T-cell (primary cell): ENCODE measurements around the gene NKAIN4. TPM values are rescaled to one million over a fixed set of nuclear protein-coding genes. Genes with fewer than 3 reads are reported as not detected.
"Not testable (repeated sequence)": the region's sequence is repeated elsewhere in the genome, so short reads cannot be mapped to it uniquely, and the experiment has no call there.

Experiments used
- ATAC-seq, 4 experiments: fragments of 200-7000 bp in 3 of 4; fragments of 150-1000 bp in 1 of 4; cut with Tn5 transposase; replicated peaks in 1 of 4; 1 replicate in 3 of 4; 2 replicates in 1 of 4; pipeline ENCODE4 v1.10.0; 2021; ENCODE audit warnings: moderate library complexity in 3 of 4, mild to moderate bottlenecking in 2 of 4, moderate number of reproducible peaks in 1 of 4
- CTCF ChIA-PET, 2 donors: fragments of 300-600 bp; sonication (Branson Sonifier 250); formaldehyde crosslinking; loops; one replicate each; lab custom pipeline; 2022; ENCODE audit warnings: antibody characterized with exemption in 2 of 2; lab: Charles Lee
- POLR2A ChIA-PET, 2 donors: fragments of 300-600 bp; sonication (Branson Sonifier 250); formaldehyde crosslinking; loops; one replicate each; lab custom pipeline; 2022; ENCODE audit warnings: antibody characterized with exemption in 2 of 2; lab: Charles Lee
- DNase-seq, 35 experiments: peaks; one replicate each; pipeline versions ENCODE4 v3.0.0 to v3.0.0-alpha.2; 2013 to 2023
- H3K27ac ChIP-seq: one replicate; pipeline ENCODE4 v1.5.1; 2013; ENCODE audit warnings: low read length
- H3K27me3 ChIP-seq, 2 experiments: replicated peaks in 1 of 2; 1 replicate in 1 of 2; 2 replicates in 1 of 2; pipeline versions ENCODE4 v1.6.1 to v1.7.0; 2013; ENCODE audit warnings: low read length in 1 of 2, mixed read lengths in 1 of 2; ENCODE audit not compliant: control insufficient read depth in 2 of 2, insufficient read depth in 2 of 2; ENCODE audit errors: extremely low read depth in 1 of 2
- H3K36me3 ChIP-seq, 2 donors: 1 replicate in 1 of 2; 2 replicates in 1 of 2; pipeline versions ENCODE4 v1.6.1 to v1.7.0; 2013; ENCODE audit warnings: low read length in 1 of 2; ENCODE audit not compliant: control insufficient read depth in 2 of 2, insufficient read depth in 1 of 2; ENCODE audit errors: extremely low read depth in 1 of 2
- H3K4me1 ChIP-seq, 2 experiments: 1 replicate in 1 of 2; 2 replicates in 1 of 2; pipeline versions ENCODE4 v1.6.1 to v1.7.0; 2013; ENCODE audit warnings: low read length in 2 of 2, mixed read lengths in 1 of 2; ENCODE audit not compliant: insufficient read depth in 2 of 2, control insufficient read depth in 1 of 2; ENCODE audit errors: extremely low read depth in 1 of 2
- H3K4me3 ChIP-seq, 2 donors: 1 replicate in 1 of 2; 2 replicates in 1 of 2; pipeline versions ENCODE4 v1.5.1 to v1.7.0; 2013; ENCODE audit warnings: mild to moderate bottlenecking in 2 of 2, low read length in 1 of 2, moderate library complexity in 1 of 2; ENCODE audit not compliant: control insufficient read depth in 1 of 2; ENCODE audit errors: extremely low read depth in 1 of 2
- H3K9me3 ChIP-seq: 2 replicates; pipeline ENCODE4 v1.7.0; 2013
- H3K27ac Mint-ChIP-seq, 2 donors: one replicate each; pipeline ENCODE4 v1.8.0; 2020 to 2021; ENCODE audit warnings: mild to moderate bottlenecking in 2 of 2, mixed read lengths in 2 of 2
- H3K27me3 Mint-ChIP-seq, 2 donors: one replicate each; pipeline ENCODE4 v1.8.0; 2021 to 2022; ENCODE audit warnings: mixed read lengths in 2 of 2
- H3K36me3 Mint-ChIP-seq: one replicate; pipeline ENCODE4 v1.8.0; 2021; ENCODE audit warnings: mixed read lengths
- H3K4me1 Mint-ChIP-seq, 3 donors: one replicate each; pipeline ENCODE4 v1.8.0; 2020 to 2022; ENCODE audit warnings: mixed read lengths in 3 of 3, mild to moderate bottlenecking in 1 of 3
- H3K4me3 Mint-ChIP-seq, 3 donors: one replicate each; pipeline ENCODE4 v1.8.0; 2020 to 2022; ENCODE audit warnings: mild to moderate bottlenecking in 3 of 3, mixed read lengths in 3 of 3, moderate library complexity in 3 of 3
- H3K9me3 Mint-ChIP-seq, 3 donors: one replicate each; pipeline ENCODE4 v1.8.0; 2020 to 2022; ENCODE audit warnings: mixed read lengths in 3 of 3
- WGBS: methylation state at CpG from one replicate; pipeline ENCODE4 v1.1.5; 2013; ENCODE audit warnings: missing lambda C conversion rate; ENCODE audit not compliant: insufficient coverage; 5-methylcytosine and 5-hydroxymethylcytosine counted together
- total RNA-seq, 35 experiments: library from RNA in 6 of 35; stranded (reverse) in 6 of 35; fragments of 120-200 nt in 1 of 35; gene quantifications; one replicate each; pipeline versions ENCODE4 v1.2.1 to v1.2.4 and lab custom pipeline; 2013 to 2026

Gene NKAIN4
- total RNA-seq, 5 donors from 2014 or later (not counting 1 experiment from before 2014, with no cell fraction given): not detected

DNA sequence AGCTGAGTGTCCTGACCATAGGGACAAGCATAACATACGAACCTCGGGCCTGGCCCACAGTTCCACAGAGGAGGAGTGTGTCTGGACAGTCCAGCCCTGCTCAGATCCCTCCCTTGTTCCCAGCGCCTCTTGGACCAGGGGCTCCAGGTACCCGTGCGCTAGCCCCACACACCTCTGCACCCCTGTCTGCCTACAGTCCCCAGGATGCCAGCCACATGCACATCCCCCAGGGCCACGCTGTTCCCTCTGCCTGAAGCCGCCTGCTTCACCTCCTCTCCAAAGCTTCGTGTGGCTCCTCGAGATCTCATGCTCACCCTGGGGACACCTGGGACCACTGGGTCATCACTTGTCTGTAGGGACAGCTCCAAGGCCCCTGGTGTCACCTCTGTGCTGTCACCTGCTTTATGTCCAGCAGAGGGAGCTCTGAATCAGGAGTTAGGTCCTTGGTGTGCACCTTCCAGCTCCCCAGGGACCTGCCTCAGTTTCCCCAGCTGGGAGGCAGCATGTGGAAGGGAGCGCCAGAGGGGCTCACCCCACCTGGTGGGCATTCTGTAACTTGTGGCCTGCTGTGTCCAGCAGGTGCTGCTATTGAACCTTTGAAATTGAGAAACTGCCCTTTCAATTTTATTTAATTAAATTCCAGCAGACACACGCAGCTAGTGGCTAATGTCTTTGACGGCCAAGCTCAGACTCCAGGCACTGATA, 31.0 kb downstream of the NKAIN4 start:
- Histone ChIP-seq H3K4me3 (no peak overlapping the region), H3K36me3 (no peaks in the 10 kb centered on the region), H3K27me3 (peaks cover 0 to 41% of the 10 kb centered on the region in 2 experiments), H3K27ac (no peak overlapping the region), H3K9me3 (no peaks in the 10 kb centered on the region), H3K4me1 (no peaks in the 10 kb centered on the region)
- peak; percentile 51 to 79 (median 70) for ATAC-seq
- ChIA-PET POLR2A (no interaction called here), CTCF (interaction anchor here (0.6 to 2.3 kb wide), 9 partner anchors 9 to 361 kb away, joined by 3 to 6 read pairs (median 3); partner anchors contain the start of gene TCFL5 (in 1 of the 2))
- DNase-seq: peak in 21 of 35 experiments; percentile 11 to 69 (median 34)
- Mint-ChIP-seq H3K27me3 (peaks cover 0 to 5% of the 10 kb centered on the region in 2 donors), H3K4me1 (no peaks in the 10 kb centered on the region), H3K27ac (no peak overlapping the region), H3K36me3 (no peaks in the 10 kb centered on the region), H3K4me3 (no peak overlapping the region), H3K9me3 (no peaks in the 10 kb centered on the region)
- WGBS: 57% methylated on average over 12 of the region's 12 CpGs

DNA sequence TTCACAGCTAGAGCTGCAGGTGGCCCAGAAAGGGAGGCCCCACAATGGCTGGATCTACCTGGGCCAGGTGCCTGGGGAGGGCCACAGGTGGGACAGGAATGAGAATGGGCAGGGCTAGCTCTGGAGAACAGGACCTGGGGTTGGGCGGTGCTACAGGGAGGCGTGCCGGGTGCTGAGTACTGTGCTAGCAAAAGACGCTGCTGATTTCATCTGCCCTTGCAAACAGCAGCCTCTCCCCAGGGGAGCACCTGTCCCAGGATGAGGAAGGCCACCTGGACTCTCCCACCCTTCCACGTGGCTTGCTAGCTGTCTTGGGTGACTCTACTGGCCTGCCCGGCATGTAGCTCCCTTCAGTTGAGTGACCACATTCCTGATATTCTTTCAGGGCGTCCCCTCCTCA, 31.7 kb downstream of the NKAIN4 start:
- Mint-ChIP-seq H3K27ac (no peak overlapping the region), H3K4me1 (no peaks in the 10 kb centered on the region), H3K9me3 (no peaks in the 10 kb centered on the region), H3K4me3 (no peak overlapping the region), H3K27me3 (peaks cover 0 to 5% of the 10 kb centered on the region in 2 donors), H3K36me3 (no peaks in the 10 kb centered on the region)
- no peak for ATAC-seq
- Histone ChIP-seq H3K9me3 (no peaks in the 10 kb centered on the region), H3K36me3 (no peaks in the 10 kb centered on the region), H3K27ac (no peak overlapping the region), H3K27me3 (peaks cover 0 to 41% of the 10 kb centered on the region in 2 experiments), H3K4me1 (no peaks in the 10 kb centered on the region), H3K4me3 (no peak overlapping the region)
- CTCF ChIA-PET: interaction anchor here (0.8 to 2.3 kb wide), 4 partner anchors 8 to 361 kb away, joined by 3 to 5 read pairs (median 4); partner anchors contain the start of gene TCFL5 (in 1 of the 2)
- POLR2A ChIA-PET: no interaction called here
- WGBS: 81% methylated on average over 3 of the region's 7 CpGs
- DNase-seq: no peak

DNA sequence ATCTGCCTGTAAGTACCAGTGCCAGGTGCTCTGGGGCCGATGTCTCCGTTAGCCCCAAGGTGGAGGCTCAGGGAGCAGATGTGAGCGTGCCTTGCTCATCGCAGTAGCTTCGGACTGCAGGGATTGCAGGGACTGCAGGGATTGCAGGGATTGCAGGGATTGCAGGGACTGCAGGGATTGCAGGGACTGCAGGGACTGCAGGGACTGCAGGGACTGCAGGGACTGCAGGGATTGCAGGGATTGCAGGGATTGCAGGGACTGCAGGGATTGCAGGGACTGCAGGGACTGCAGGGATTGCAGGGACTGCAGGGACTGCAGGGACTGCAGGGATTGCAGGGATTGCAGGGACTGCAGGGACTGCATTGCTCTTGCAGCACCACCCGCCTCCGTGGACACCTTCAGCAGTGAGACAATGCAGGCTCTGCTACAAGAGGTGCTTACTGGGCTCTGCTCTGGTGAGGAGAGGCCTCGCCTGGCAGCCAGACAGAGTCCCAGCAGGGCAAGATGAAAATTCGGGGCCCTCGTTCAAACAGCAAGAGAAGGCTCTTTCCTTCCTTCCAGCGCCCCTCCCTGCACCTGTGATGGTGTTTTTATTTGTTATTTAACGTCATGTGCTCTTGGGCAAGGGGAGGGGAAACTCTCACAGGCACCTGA, 32.7 kb downstream of the NKAIN4 start:
- H3K27me3 Mint-ChIP-seq, H3K9me3 ChIP-seq, H3K4me3 Mint-ChIP-seq, DNase-seq, H3K27ac ChIP-seq, H3K9me3 Mint-ChIP-seq, H3K4me3 ChIP-seq, POLR2A ChIA-PET, ATAC-seq, CTCF ChIA-PET, H3K36me3 ChIP-seq, H3K27ac Mint-ChIP-seq, H3K4me1 ChIP-seq, H3K4me1 Mint-ChIP-seq, H3K36me3 Mint-ChIP-seq: not testable (repeated sequence)
- peaks cover 0 to 38% of the 10 kb centered on the region in 2 experiments for H3K27me3 ChIP-seq
- WGBS: 84% methylated on average over 7 of the region's 12 CpGs

DNA sequence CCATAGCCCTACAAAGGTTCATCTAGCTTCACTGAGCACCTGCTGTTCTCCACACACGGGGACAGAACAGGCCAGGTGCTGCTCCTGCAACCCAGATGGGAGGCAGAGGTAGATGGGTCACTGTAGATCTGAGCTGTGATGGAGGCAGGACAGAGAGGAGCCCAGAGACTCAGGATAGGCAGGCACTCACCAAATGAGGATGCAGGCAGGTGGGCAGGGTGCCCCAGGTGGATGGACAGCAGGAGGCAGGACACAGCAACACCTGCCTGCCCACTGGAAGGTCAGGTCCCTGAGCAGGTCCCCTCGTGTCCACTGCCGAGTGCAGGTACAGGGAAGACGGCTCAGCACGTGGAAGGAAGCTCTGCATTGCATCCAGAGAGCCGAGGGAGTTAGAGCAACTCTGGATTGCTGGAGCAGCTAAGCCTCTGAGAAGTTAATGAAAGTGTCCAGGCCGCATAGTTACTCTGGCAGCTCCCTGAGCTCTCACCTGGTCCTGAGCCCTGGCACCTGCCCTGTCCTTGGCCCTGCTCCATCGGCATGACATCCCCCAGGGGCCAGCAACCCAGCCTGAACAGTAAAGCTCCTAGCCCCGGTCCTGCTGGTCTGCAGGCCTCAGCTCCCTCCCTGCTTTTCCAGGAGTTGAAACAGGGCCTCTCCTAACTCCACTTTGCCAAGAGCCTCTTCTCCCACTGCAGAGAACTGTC, 33.4 kb downstream of the NKAIN4 start:
- Mint-ChIP-seq H3K27me3 (peaks cover 0 to 5% of the 10 kb centered on the region in 2 donors), H3K4me3 (no peak overlapping the region), H3K9me3 (no peaks in the 10 kb centered on the region), H3K4me1 (peaks cover 6 to 7% (median 6%) of the 10 kb centered on the region in 3 donors), H3K36me3 (no peaks in the 10 kb centered on the region), H3K27ac (no peak overlapping the region)
- no peaks in the 10 kb centered on the region for H3K9me3 ChIP-seq
- ChIA-PET POLR2A (interaction anchor here in 1 of 2 donors (0.6 kb wide), 1 partner anchor 488 kb away, joined by 3 read pairs; no protein-coding TSS in a partner anchor), CTCF (no interaction called here)
- H3K4me1 ChIP-seq: peaks cover 0 to 12% of the 10 kb centered on the region in 2 experiments
- H3K36me3 ChIP-seq: no peaks in the 10 kb centered on the region
- no peak overlapping the region for H3K27ac ChIP-seq
- 82% methylated on average over 8 of the region's 9 CpGs for WGBS
- no peak overlapping the region for H3K4me3 ChIP-seq
- DNase-seq: no peak
- H3K27me3 ChIP-seq: peaks cover 0 to 38% of the 10 kb centered on the region in 2 experiments
- ATAC-seq: no peak

DNA sequence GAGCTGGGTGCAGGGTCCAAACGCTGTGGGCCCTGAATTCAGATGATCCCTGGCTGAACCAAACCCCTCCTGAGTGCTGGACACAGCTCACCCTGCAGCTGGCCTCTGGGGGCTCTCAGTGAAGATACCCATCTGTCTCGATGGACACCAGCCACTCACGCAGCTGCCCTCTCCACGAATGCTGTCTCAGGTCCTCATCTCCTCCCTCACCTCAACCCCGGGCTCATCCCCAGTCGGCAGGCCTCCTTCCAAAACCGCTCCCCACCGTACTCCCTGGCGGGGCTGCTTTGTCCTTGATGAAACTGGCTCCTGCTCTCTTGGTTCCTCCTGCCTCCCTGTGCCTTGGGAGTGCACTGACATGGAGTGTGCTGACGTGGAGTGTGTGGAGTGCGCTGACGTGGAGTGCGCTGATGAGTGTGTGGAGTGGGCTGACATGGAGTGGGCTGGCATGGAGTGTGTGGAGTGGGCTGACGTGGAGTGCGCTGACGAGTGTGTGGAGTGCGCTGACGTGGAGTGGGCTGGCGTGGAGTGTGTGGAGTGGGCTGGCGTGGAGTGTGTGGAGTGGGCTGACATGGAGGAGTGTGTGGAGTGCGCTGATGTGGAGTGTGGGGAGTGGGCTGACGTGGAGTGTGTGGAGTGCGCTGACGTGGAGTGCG, 34.3 kb downstream of the NKAIN4 start:
- peaks cover 0 to 5% of the 10 kb centered on the region in 2 donors for H3K27me3 Mint-ChIP-seq
- peaks cover 0 to 38% of the 10 kb centered on the region in 2 experiments for H3K27me3 ChIP-seq
- no peaks in the 10 kb centered on the region for H3K9me3 ChIP-seq
- peaks cover 3 to 16% of the 10 kb centered on the region in 2 experiments for H3K4me1 ChIP-seq
- peaks cover 10 to 11% (median 11%) of the 10 kb centered on the region in 3 donors for H3K4me1 Mint-ChIP-seq
- ATAC-seq (no peak), DNase-seq (no peak)
- no peak overlapping the region for H3K4me3 Mint-ChIP-seq
- H3K27ac Mint-ChIP-seq: no peak overlapping the region
- WGBS: 86% methylated on average over 18 of the region's 25 CpGs
- CTCF ChIA-PET: no interaction called here
- H3K36me3 Mint-ChIP-seq: no peaks in the 10 kb centered on the region
- no peaks in the 10 kb centered on the region for H3K9me3 Mint-ChIP-seq
- POLR2A ChIA-PET: no interaction called here
- H3K27ac ChIP-seq: no peak overlapping the region
- no peak overlapping the region for H3K4me3 ChIP-seq
- no peaks in the 10 kb centered on the region for H3K36me3 ChIP-seq

DNA sequence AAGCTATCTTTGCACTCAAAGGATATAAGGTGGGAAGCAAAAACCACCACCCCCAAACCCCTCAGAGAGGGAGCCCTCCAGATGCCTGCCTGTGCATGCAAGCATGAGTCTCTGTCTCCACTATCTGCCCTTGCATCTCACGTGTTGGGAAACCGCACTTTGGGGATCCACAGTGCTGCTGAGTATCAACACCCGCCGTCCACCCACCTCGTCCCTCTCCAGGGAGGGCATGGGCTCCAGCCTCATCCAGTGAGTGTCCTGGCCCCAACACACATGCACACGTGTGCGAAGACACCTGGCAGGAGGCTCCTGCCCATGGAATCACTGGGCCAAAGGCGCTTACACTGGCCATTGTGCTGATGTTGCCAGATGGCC, 34.8 kb downstream of the NKAIN4 start:
- Mint-ChIP-seq H3K4me1 (peaks cover 15 to 17% (median 17%) of the 10 kb centered on the region in 3 donors), H3K9me3 (no peaks in the 10 kb centered on the region), H3K27me3 (peaks cover 0 to 5% of the 10 kb centered on the region in 2 donors), H3K27ac (no peak overlapping the region), H3K4me3 (no peak overlapping the region), H3K36me3 (peaks cover 2% of the 10 kb centered on the region)
- H3K27ac ChIP-seq: no peak overlapping the region
- peaks cover 0 to 5% of the 10 kb centered on the region in 2 donors for H3K36me3 ChIP-seq
- ChIA-PET POLR2A (no interaction called here), CTCF (no interaction called here)
- H3K4me1 ChIP-seq: peaks cover 8 to 22% of the 10 kb centered on the region in 2 experiments
- no peak overlapping the region for H3K4me3 ChIP-seq
- 80% methylated on average over 8 of the region's 8 CpGs for WGBS
- no peaks in the 10 kb centered on the region for H3K9me3 ChIP-seq
- no peak for ATAC-seq
- H3K27me3 ChIP-seq: peaks cover 0 to 38% of the 10 kb centered on the region in 2 experiments
- no peak for DNase-seq
